Superior temporal gyrus (tissue), 1 donor: Measurements from ENCODE around the gene ADAMTSL1.
"Not testable (repeated sequence)": the region's sequence is repeated elsewhere in the genome, so short reads cannot be mapped to it uniquely, and the experiment has no call there.

ENCODE experiments used
- DNase-seq: peaks from one replicate; pipeline ENCODE4 v3.0.0-alpha.2; 2016; ENCODE audit errors: extremely low spot score

The ADAMTSL1 gene

DNA sequence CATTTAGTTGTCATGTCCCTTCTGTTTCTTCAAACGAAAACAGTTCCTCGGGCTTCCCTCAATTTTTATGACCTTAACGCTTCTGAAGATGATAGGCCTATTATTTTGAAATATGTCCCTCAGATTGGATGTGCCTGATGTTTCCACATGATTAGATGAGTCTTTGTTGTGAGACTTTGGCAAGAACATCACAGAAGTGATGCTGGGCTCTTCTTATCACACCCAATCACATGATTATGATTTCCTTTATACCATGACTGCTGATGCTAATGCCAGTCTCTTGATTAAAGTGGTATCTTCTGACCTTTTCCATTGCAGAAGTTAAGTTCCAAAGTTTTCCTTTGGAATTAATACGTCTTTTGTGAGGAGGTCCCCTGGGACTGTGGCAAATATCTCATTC is 383.4 kb downstream of the ADAMTSL1 start:
- no peak for DNase-seq

GRCh38 chr9:18857769-18858168 is 383.8 kb downstream of the ADAMTSL1 start:
- peak; percentile 22 for DNase-seq

- DNase-seq = no peak
These were observed 387.9 kb downstream of the ADAMTSL1 start for GRCh38 chr9:18861609-18862544.

GRCh38 chr9:18863791-18864190 is 389.8 kb downstream of the ADAMTSL1 start:
- no peak for DNase-seq

DNA sequence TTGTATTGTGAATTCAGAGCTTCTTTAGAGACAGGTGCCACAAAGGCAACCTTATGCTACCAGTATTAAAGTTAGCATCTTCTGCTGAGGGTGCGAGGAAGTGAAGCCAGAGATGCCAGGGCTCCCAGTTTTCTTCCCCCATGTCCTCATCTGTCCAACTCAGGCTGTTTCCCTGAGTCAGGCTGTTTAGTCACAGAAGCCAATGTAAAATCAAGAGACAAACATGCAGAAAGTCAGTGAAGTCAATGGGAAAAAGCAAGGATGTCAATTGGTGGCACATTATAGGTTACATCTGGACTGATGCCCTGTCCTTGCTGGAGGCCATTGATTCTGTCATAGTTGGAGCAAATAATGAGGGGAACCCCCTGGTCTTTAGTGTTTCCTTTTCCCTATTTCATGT is 390.6 kb downstream of the ADAMTSL1 start:
- DNase-seq = no peak

DNA sequence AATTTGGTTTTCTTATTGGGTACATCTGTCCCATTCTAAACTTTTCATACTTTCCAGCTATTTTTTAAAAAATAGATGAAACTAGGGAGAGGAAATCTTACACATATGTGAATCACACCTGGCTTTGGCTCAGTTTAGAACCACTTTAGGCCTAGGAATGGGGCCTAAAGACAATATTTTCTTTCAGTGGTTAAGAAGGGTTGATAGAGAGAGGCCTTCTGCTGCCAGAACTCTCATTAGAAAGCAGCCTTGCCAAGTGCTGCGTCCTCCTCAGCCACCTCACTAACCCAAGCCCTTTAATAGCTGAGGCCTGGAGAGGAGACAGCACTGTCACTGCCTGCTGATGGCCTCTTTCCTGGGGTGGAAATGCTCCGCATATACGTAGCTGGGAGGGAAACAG is 391.6 kb downstream of the ADAMTSL1 start:
- DNase-seq = no peak

DNA sequence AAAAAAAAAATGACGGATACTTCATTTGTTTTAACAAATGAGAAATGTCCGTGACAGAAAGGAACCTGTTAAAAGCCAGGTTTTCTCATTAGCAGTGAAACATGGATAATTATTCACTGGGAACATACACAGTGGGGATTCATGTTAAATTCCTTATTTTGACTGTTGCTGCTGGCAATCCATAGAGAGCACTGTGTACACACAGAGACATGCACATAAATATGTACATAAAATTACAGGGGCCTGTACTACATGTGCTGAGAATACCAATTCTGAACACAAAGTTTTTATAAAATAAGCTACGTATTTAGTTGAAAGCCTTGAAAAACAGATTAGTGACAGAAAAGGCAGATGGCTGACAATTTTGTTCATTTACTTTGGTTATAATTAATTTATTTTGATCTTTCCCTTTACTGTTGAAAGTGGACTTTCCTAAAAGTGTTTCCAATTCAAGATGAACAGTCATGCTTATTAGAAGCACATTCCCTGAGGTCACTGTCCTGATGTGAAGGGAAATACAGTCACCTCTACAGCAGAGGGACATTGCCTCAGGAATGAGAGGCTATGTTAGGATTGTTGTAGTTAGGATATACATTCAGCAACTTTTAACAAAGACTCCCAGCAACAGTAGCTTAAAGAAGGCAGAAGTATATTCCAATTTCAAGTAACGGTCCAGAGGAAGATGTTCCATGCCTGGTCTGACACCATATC is 392.3 kb downstream of the ADAMTSL1 start:
- no peak for DNase-seq

DNA sequence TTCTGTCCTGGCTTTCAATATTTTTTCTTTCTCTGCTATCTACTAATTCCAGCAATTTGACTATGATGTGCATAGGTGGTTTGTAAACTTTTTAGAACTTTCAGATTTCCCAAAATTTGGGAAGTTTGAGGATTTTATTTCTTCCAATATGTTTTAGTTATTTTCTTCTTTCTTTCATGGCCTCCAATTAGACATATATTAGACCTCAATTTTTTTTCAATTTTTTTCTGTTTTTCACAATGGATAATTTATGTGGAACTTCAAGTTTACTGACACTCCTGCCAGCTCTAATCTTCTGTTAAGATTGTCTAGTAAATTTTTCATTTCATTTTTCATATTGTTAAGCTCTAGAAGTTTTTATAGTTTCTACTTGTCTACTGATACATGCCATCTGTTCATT is 395.8 kb downstream of the ADAMTSL1 start:
- DNase-seq = no peak

- no peak for DNase-seq
These were observed 400.1 kb downstream of the ADAMTSL1 start for GRCh38 chr9:18874069-18874468.

DNA sequence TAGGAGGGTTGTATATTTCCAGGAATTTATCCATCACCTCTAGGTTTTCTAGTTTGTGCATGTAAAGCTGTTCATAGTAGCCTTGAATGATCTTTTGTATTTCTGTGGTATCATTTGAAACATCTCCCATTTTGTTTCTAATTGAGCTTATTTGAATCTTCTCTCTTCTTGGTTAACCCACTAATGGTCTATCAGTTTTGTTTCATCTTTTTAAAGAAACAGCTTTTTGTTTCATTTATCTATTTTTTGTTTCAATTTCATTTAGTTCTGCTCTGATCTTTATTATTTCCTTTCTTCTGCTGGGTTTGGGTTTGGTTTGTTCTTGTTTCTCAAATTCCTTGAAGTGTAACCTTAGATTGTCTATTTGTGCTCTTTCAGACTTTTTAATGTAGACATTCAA is 401.0 kb downstream of the ADAMTSL1 start:
- DNase-seq = not testable (repeated sequence)

GRCh38 chr9:18877984-18878383 is 404.0 kb downstream of the ADAMTSL1 start:
- no peak for DNase-seq

GRCh38 chr9:18881758-18882157 is 407.8 kb downstream of the ADAMTSL1 start:
- DNase-seq = no peak

GRCh38 chr9:18887546-18887945 is 413.6 kb downstream of the ADAMTSL1 start:
- DNase-seq = no peak

- no peak for DNase-seq
These were observed 414.3 kb downstream of the ADAMTSL1 start for GRCh38 chr9:18888290-18888689.

- DNase-seq = no peak
These were observed 415.6 kb downstream of the ADAMTSL1 start for GRCh38 chr9:18889550-18889949.

DNA sequence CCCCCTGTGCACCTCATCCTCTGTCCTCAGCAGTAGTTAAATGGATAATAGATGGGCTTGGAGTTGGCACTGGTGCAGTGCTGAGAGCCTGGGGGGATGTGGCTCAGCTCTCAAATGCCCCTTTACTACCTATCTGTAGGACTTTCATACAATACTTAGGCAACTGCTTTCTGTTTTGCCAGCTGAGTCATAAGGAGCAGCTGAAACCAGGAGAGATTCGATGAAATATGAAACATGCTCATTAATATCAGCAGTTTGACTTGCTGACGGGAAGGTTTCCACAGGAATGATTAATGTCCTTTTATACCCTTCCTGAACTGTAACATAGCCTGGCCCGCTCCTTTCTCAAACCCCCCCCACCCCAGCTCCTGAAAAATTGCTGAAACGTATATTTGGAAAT is 416.4 kb downstream of the ADAMTSL1 start:
- no peak for DNase-seq

DNA sequence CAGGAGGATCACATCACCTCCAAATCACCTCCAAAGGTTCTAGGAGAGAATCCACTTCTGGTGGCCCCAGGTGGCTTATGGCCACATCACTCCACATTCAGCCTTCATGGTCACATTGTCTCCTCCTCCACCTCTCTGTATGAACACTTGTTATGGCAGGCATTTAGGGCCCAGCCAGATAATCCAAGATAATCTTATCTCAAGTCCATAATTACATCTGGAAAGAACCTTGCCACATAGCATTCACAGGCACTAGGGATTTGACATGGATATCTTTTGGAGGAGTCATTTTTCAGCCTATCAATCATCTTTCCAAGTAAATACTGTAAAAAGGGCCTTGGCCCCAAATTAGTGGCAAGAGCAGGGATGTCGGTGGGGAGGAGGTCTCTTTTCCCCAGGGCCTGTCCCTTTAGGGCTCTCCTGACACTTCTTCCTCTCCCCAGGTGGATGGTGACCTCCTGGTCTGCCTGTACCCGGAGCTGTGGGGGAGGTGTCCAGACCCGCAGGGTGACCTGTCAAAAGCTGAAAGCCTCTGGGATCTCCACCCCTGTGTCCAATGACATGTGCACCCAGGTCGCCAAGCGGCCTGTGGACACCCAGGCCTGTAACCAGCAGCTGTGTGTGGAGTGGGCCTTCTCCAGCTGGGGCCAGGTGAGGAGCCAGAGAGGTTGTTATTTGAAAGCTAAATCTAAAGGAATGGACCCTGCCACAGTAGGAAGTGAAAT is 418.2 kb downstream of the ADAMTSL1 start:
- DNase-seq = no peak

- no peak for DNase-seq
These were observed 419.1 kb downstream of the ADAMTSL1 start for GRCh38 chr9:18893046-18893445.

DNA sequence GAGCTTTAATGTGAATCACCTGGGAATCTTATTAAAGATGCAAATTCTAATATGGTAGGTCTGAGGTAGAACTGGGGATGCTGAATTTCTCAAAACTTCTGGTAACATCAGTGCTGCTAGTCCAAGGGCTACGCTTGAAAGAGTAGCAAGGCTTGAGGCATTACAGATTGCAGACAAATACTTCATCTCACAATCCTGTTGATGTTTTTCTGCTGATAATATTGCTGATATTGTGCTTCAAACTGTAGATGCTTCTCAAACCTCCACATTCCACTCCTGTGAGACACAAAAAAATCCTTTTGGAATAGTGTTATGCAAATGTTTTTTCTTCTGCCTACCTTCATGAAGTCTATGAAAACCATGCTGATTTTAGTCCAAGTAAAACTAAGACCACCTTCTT is 419.5 kb downstream of the ADAMTSL1 start:
- no peak for DNase-seq

GRCh38 chr9:18896004-18896403 is 422.1 kb downstream of the ADAMTSL1 start:
- no peak for DNase-seq

GRCh38 chr9:18896531-18897179 is 422.7 kb downstream of the ADAMTSL1 start:
- DNase-seq = no peak

- DNase-seq = no peak
These were observed 429.5 kb downstream of the ADAMTSL1 start for GRCh38 chr9:18903450-18903849.
